Colon (tissue), 2 donors: ENCODE data around the gene AGAP1.
"Not testable (repeated sequence)": the region's sequence is repeated elsewhere in the genome, so short reads cannot be mapped to it uniquely, and the experiment has no call there.

Source experiments
- FAIRE-seq: peaks from 2 replicates; lab custom pipeline; 2012; peaks lifted over from hg19 to GRCh38; lab: Jason Lieb, UNC
- donor health status: control.
- donor health status: control.

Gene AGAP1

DNA sequence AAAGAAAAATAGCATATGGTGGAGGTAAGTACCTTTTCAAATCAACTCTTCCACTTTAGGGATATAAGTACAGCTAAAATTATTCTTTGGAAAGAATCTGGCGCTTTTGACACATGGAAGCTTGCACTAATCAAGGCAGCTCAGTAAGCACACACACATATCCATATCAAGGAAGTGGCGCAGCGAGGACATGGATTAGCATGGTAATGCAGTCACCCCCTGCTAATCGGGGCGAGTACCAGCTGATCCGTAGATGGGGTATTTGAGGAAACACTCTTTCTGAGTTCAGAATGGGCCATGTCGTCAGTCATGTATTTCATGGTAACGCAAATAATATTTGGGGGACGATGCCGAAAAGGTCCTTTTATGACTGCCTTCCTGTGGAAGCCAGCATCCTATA is 429.0 kb downstream of the AGAP1 start:
- FAIRE-seq, result no peak

- FAIRE-seq, result no peak
Observed at GRCh38 chr2:235923859-235924674, 430.2 kb downstream of the AGAP1 start.

DNA sequence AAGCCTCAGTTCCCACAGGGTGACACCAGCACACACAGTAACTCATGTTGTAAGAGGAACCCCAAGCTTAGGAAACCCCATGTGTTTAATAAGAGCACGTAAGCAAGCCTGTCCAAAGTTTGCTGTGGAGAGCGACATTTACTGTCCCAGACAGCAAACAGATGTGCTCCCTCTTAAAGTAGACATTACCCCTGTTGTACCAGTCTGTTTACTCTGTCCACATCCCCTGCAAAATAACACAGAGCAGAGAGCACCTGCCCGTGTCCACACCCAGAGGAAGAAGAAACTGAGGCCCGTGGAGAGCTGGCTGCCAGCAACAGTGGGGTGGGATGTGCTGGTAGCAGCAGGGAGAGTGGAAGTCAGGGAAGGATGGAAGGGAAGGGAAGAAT is 430.8 kb downstream of the AGAP1 start:
- FAIRE-seq, result no peak

DNA sequence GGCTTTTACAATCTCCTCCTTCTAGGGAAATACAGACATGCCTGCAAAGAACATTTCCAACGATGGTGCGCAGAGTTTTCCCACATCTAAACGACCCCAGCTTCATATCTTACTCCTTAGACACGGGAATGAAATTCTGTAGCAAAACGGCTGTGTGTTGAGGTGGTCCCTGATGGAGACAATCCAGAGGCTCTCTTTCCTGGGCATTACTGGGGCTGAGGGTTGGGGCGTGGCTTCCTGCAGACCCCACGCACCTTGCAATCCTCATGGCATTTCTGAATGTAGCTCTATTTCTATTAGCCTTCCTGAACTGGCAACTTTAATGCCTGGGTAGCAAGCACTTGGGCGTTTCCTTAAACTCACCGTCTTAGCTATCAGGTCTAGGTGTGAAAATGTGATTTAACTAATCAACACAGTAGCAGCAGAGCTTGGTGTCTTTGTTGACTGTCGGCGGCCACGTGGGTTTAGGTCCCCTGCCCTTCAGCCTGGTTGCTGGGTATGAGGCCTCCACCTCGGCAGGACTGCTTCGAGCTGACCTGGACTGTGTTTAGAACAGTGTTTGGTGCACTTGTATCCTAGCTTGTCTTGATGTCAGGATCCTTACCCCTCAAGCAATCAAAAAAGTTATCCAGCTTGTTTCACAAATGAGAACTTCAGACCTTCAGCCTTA is 431.5 kb downstream of the AGAP1 start:
- no peak for FAIRE-seq

DNA sequence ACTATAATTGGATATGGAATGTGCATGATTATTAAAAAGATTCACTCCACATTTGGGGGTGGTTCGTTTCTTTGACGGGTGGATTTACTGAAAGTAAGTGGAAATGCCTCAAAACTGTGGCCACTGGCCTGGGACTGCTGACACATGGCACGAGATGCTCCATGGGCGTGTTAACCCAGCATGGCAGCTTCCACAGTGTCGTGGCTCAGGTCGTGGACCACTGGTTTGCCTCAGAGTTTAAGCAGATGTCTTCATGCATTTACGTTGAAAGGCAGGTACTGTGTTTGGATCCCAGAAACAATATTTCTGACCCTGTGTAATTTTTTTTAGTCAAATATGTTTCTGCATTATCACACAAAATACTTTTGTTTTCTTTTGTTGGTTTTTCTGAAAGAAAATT is 432.4 kb downstream of the AGAP1 start:
- no peak for FAIRE-seq

GRCh38 chr2:235928751-235929370 is 435.0 kb downstream of the AGAP1 start:
- no peak for FAIRE-seq

- FAIRE-seq, result no peak
Observed at GRCh38 chr2:235930701-235931100, 436.9 kb downstream of the AGAP1 start.

DNA sequence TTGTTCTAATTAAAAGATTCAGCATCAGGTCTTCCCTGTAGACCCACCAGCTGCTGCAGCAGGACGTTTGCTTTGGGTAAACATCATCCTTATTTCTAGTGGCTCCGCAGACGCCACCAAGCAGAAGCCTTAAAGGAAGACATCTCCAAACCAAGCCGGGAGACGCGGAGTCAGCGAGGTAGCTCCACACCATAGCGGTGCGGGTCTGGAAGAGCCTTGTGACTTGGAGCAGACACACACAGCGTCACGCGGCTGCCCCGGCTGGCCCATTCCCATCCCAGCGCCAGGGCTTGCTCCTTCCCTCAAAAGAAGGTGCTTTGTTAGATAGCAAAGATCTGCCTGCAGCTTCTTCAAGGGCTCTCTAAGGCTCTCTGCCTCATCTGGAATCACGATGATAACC is 437.8 kb downstream of the AGAP1 start:
- FAIRE-seq, result no peak

DNA sequence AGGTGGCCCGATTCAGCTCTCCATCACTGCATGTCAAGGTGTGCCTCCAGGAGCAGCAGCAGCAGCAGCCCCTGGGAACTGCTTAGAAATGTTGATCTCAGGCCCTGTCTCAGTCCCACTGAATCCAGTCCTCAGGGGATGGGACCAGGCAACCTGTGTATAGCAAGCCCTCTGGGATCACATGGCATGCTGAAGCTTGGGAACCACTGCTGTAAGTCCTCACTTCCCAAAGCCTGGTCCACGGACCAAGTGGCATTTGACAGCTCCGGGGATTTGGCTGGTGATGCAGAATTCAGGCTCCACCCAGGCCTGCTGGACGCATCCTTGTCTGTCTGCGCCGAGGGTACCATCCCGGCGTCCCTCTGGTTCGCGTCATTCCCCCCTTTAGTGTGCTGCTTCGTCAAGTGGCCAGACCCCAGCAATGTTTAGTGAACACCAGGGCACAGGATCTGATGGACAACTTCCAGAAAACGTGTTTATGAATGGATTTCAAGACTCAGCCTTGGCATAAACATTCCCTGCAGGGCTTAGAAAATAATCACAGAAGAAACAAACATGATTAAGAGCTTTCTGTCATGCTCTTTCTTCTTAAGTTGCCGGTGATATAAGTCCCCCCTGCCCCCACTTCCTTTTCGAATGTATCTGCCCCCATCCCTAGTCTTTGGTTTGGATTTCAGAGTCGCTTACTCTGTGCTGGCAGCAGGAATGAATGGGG is 440.4 kb downstream of the AGAP1 start:
- FAIRE-seq, result no peak

- no peak for FAIRE-seq
Observed at GRCh38 chr2:235934774-235935484, 441.1 kb downstream of the AGAP1 start.

- no peak for FAIRE-seq
Observed at GRCh38 chr2:235935773-235936172, 441.9 kb downstream of the AGAP1 start.

- no peak for FAIRE-seq
Observed at GRCh38 chr2:235936493-235936892, 442.6 kb downstream of the AGAP1 start.

DNA sequence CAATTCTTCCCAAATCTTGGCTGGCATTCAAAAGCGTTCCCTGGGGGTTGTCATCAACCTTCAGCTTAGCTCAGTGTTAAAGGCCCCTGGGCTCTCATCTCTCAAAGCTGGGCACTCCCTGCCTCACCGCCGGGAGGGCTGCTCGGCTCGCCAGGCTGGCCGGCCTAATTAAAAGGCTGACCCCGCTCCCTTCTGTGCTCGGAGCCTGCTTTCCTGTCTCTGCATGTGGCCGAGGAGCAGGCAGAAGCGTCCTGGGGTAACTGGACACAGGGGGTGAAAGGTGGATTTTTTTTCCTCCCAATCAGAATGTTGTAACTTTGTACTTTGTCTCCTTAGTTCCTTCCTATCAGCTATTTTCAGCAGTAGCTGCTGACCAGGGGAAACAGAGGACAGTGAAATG is 443.2 kb downstream of the AGAP1 start:
- no peak for FAIRE-seq

GRCh38 chr2:235937526-235937925 is 443.7 kb downstream of the AGAP1 start:
- FAIRE-seq, result no peak

DNA sequence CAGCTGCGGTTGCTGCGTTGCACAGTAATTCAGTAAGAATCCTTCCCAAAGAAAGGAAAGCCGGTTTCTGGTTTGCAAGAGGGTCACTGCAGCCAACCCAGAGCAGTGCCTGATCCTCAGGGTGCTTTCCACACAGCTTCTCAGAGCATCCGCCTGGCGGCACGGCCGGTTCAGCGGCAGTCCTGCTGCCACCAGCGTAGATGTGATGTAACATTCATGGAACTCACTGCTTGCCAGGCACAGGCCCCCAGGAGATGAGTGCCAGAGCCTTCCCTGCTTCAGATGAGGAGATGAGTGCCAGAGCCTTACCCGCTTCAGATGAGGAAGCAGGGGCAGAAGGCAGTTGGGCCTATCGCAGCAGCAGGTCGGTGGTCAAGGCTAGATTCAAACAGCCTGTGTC is 444.1 kb downstream of the AGAP1 start:
- FAIRE-seq, result no peak

DNA sequence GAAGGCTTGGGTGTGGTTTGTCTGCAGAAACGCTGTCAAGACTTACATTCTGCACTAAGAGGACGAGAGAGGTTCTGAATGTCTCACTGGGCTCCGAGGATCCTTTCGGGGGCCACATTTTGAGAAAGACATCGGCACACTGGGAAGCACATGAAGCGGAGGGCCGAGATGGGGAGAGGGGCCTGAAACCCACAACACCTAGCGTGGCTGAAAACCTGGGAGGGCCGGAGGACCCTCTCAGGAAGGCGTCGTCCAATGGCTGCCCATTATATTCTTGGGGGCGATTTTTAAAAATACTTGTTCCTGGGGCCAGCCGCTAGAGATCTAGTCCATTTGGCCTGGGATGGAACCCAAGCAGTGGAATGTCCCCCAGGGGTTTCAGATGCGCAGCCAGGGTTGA is 444.8 kb downstream of the AGAP1 start:
- FAIRE-seq, result no peak

DNA sequence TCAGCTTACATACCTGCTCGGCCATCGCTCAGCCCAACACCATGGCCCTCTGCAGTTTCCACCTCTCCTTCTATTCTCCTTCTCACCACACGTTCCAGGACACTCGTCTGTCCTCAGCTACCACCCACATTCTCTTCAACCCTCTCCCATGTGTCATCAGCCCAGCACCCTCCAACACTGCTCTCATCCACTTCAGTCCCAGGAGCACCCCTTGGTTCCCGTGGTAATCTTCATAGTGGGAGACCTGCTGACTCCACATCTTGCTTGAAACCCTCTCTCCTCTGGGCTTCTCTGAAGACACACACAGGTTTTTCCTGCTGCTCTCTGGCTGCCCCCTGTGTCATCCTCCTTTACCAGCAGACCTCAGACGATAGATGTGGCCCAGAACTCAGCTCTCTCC is 445.6 kb downstream of the AGAP1 start:
- no peak for FAIRE-seq

DNA sequence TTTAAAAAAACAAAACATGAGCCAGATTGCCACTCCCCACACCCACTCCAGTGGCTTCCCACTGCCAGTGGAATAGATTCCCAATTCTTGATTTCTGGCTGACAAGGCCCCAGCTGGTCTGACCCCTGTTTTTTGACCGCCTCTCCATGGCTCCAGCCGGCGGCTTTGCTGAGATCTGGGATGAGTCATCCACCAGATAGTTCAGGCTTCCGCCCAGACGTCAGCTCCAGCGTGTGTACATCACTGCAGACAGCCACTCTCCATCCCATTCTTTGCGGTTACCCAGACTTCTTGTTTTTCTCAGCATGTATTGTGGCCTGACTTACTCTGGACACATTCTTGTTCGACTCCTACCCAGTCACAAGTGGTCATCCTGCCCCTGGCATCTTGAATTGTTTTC is 446.5 kb downstream of the AGAP1 start:
- FAIRE-seq, result no peak

DNA sequence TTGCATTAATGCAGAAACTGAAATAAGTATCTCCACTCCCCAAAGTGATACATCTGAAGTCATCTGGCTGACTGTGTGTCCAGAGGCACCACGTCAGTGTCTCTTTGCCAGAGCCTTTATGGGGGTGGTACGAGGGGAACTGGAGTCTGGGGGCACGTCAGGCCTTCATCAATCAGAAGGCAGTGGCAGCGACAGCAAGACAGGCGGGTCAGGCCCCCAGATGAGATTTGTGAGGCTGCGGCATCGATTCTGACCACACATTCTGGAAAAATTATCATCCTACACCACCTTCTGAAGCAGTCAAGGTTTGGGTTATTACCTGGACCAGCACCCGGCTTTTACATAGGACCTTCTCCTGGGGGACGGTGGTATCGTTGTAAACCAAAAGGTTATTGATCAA is 450.7 kb downstream of the AGAP1 start:
- FAIRE-seq, result no peak

DNA sequence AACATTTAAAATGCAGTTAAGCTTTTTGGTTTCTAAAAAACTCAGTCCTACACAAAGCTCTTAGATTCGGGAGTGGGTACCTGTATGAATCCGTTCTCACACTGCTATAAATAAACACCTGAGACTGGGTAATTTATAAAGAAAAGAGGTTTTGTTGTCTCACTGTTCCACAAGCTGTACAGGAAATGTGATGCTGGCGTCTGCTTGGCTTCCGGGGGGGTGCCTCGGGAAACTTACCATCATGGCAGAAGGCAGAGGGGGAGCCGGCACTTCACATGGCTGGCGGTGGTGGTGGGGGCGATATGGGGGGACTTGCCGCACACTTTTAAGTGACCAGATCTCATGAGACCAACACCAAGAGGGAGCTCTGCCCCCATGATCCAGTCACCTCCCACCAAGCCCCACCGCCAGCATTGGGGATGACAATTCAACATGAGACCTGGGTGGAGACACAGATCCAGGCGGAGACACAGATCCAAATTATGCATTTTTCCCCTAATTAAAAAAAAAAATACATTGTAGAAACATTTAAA is 451.8 kb downstream of the AGAP1 start:
- no peak for FAIRE-seq

DNA sequence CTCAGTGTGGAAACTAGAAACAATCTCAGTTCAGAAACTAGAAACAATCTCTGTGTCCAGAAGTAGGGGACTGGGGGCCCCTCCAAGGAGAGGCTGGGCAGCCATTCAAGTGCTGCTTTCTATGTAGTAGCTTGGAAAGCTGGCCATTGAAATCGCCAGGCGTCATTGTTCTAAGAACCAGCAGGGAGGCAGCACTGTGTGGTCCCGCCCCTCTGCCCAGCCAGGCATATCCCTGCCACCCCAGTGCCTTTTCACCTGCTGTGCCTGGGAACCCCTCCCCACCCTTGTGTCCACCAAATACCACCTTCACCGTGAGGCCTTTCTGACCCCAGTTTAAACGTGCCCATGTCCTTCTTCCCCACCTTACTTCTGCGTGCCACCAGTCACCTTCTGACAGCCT is 452.7 kb downstream of the AGAP1 start:
- FAIRE-seq, result no peak

GRCh38 chr2:235947055-235947454 is 453.2 kb downstream of the AGAP1 start:
- not testable (repeated sequence) for FAIRE-seq
